Measurements from ENCODE around the gene RRP8.

DNA sequence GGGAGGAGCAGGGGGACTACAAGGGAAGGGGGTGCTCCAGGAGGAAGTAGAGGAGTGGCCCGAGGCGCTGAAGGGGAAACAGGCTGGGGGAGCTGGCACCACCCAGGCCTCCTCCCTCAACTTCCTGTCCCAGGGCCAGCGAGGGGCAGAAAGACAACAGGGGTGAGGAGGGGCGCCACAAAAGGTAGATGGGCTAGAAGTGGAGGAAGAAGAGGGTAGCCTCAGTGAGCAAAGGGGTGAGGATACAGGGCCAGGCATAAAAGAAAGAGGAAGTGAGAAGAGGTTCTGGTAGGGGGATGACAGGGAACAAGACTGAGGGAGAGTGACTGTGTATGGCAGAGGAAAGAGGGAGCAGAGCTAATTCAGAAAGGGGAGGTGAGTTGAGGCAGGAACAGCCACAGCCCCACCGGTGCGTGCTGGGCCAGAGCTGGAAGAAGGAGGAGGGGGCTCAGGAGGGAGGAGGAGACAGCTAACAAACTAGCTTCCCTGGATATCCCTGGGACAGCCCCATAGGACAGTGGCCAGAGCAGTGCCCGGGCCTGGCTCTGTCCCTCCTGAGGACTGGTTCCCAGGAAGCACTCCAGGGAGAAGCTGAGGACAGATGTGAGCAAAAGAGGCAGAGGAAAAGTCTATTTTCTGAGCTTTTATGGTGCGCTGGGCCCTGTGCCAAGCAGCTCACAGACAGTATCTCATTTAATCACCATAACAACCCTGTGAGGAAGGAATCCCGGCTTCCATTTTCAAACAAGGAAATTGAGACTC is 43.7 kb upstream of the RRP8 start:
- TF ChIP-seq EZH2 (IDR thresholded peaks at IDR 0.05; ENCODE audit: low read depth) = no peak
- TF ChIP-seq, protein P1, sequence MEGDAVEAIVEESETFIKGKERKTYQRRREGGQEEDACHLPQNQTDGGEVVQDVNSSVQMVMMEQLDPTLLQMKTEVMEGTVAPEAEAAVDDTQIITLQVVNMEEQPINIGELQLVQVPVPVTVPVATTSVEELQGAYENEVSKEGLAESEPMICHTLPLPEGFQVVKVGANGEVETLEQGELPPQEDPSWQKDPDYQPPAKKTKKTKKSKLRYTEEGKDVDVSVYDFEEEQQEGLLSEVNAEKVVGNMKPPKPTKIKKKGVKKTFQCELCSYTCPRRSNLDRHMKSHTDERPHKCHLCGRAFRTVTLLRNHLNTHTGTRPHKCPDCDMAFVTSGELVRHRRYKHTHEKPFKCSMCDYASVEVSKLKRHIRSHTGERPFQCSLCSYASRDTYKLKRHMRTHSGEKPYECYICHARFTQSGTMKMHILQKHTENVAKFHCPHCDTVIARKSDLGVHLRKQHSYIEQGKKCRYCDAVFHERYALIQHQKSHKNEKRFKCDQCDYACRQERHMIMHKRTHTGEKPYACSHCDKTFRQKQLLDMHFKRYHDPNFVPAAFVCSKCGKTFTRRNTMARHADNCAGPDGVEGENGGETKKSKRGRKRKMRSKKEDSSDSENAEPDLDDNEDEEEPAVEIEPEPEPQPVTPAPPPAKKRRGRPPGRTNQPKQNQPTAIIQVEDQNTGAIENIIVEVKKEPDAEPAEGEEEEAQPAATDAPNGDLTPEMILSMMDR (conservative IDR thresholded peaks at IDR 0.05) = no peak
